ENCODE data around the gene RNU1-1.
"Not testable (repeated sequence)": the region's sequence is repeated elsewhere in the genome, so short reads cannot be mapped to it uniquely, and the experiment has no call there.

RNU1-1 gene

GRCh38 chr1:16534829-16535456 lies 20.9 kb upstream of the RNU1-1 start:
- not testable (repeated sequence) for H3K4me1 Mint-ChIP-seq (ENCODE audit: low read depth); H3K9me3 Mint-ChIP-seq; H3K27ac Mint-ChIP-seq; H3K36me3 Mint-ChIP-seq (ENCODE audit: low read depth)
- Mint-ChIP-seq H3K4me3 (peak overlapping the region; percentile 28), H3K27me3 (ENCODE audit: low read depth) (peaks cover 46% of the 10 kb centered on the region)

- not testable (repeated sequence) for H3K4me3 Mint-ChIP-seq; H3K4me1 Mint-ChIP-seq (ENCODE audit: low read depth); H3K36me3 Mint-ChIP-seq (ENCODE audit: low read depth); H3K9me3 Mint-ChIP-seq; H3K27ac Mint-ChIP-seq
- peaks cover 46% of the 10 kb centered on the region for H3K27me3 Mint-ChIP-seq (ENCODE audit: low read depth)
Observed at GRCh38 chr1:16534239-16534828, 20.2 kb upstream of the RNU1-1 start.

- not testable (repeated sequence) for H3K36me3 Mint-ChIP-seq (ENCODE audit: low read depth); H3K27ac Mint-ChIP-seq; H3K9me3 Mint-ChIP-seq; H3K4me1 Mint-ChIP-seq (ENCODE audit: low read depth); H3K4me3 Mint-ChIP-seq
- peaks cover 52% of the 10 kb centered on the region for H3K27me3 Mint-ChIP-seq (ENCODE audit: low read depth)
Observed at GRCh38 chr1:16532235-16532991, 18.3 kb upstream of the RNU1-1 start.

GRCh38 chr1:16528338-16528737 lies 14.3 kb upstream of the RNU1-1 start:
- H3K4me1 Mint-ChIP-seq (ENCODE audit: low read depth); H3K4me3 Mint-ChIP-seq; H3K27ac Mint-ChIP-seq; H3K36me3 Mint-ChIP-seq (ENCODE audit: low read depth); H3K9me3 Mint-ChIP-seq: not testable (repeated sequence)
- peaks cover 64% of the 10 kb centered on the region for H3K27me3 Mint-ChIP-seq (ENCODE audit: low read depth)

- H3K4me3 Mint-ChIP-seq; H3K9me3 Mint-ChIP-seq; H3K27ac Mint-ChIP-seq; H3K4me1 Mint-ChIP-seq (ENCODE audit: low read depth); H3K36me3 Mint-ChIP-seq (ENCODE audit: low read depth): not testable (repeated sequence)
- H3K27me3 Mint-ChIP-seq (ENCODE audit: low read depth) = peaks cover 71% of the 10 kb centered on the region
Observed at GRCh38 chr1:16525769-16526168, 11.7 kb upstream of the RNU1-1 start.

GRCh38 chr1:16521679-16522078 lies 7.6 kb upstream of the RNU1-1 start:
- H3K27me3 Mint-ChIP-seq (ENCODE audit: low read depth) = peaks cover 89% of the 10 kb centered on the region
- not testable (repeated sequence) for H3K9me3 Mint-ChIP-seq; H3K27ac Mint-ChIP-seq; H3K4me1 Mint-ChIP-seq (ENCODE audit: low read depth); H3K36me3 Mint-ChIP-seq (ENCODE audit: low read depth); H3K4me3 Mint-ChIP-seq

GRCh38 chr1:16521288-16521583 lies 7.2 kb upstream of the RNU1-1 start:
- no peaks in the 10 kb centered on the region for H3K4me1 Mint-ChIP-seq (ENCODE audit: low read depth)
- H3K36me3 Mint-ChIP-seq (ENCODE audit: low read depth) = no peaks in the 10 kb centered on the region
- H3K4me3 Mint-ChIP-seq = no peak overlapping the region
- H3K27ac Mint-ChIP-seq = no peak overlapping the region
- no peaks in the 10 kb centered on the region for H3K9me3 Mint-ChIP-seq
- H3K27me3 Mint-ChIP-seq (ENCODE audit: low read depth) = peaks cover 86% of the 10 kb centered on the region

GRCh38 chr1:16520435-16521287 lies 6.6 kb upstream of the RNU1-1 start:
- not testable (repeated sequence) for H3K4me3 Mint-ChIP-seq; H3K36me3 Mint-ChIP-seq (ENCODE audit: low read depth); H3K9me3 Mint-ChIP-seq; H3K4me1 Mint-ChIP-seq (ENCODE audit: low read depth); H3K27ac Mint-ChIP-seq
- peaks cover 80% of the 10 kb centered on the region for H3K27me3 Mint-ChIP-seq (ENCODE audit: low read depth)

- not testable (repeated sequence) for H3K36me3 Mint-ChIP-seq (ENCODE audit: low read depth); H3K4me3 Mint-ChIP-seq; H3K27ac Mint-ChIP-seq; H3K9me3 Mint-ChIP-seq; H3K4me1 Mint-ChIP-seq (ENCODE audit: low read depth)
- H3K27me3 Mint-ChIP-seq (ENCODE audit: low read depth) = peaks cover 70% of the 10 kb centered on the region
Observed at GRCh38 chr1:16519255-16519951, 5.3 kb upstream of the RNU1-1 start.

- not testable (repeated sequence) for H3K4me1 Mint-ChIP-seq (ENCODE audit: low read depth); H3K4me3 Mint-ChIP-seq; H3K36me3 Mint-ChIP-seq (ENCODE audit: low read depth); H3K9me3 Mint-ChIP-seq; H3K27ac Mint-ChIP-seq
- peaks cover 65% of the 10 kb centered on the region for H3K27me3 Mint-ChIP-seq (ENCODE audit: low read depth)
Observed at GRCh38 chr1:16518913-16519254, 4.8 kb upstream of the RNU1-1 start.

- not testable (repeated sequence) for H3K27ac Mint-ChIP-seq; H3K9me3 Mint-ChIP-seq; H3K4me1 Mint-ChIP-seq (ENCODE audit: low read depth); H3K36me3 Mint-ChIP-seq (ENCODE audit: low read depth); H3K4me3 Mint-ChIP-seq
- peaks cover 47% of the 10 kb centered on the region for H3K27me3 Mint-ChIP-seq (ENCODE audit: low read depth)
Observed at GRCh38 chr1:16516694-16517410, 2.8 kb upstream of the RNU1-1 start.

GRCh38 chr1:16513412-16514106 lies 526 bp downstream of the RNU1-1 start:
- H3K36me3 Mint-ChIP-seq (ENCODE audit: low read depth); H3K4me3 Mint-ChIP-seq; H3K9me3 Mint-ChIP-seq; H3K27ac Mint-ChIP-seq; H3K4me1 Mint-ChIP-seq (ENCODE audit: low read depth): not testable (repeated sequence)
- H3K27me3 Mint-ChIP-seq (ENCODE audit: low read depth) = peaks cover 15% of the 10 kb centered on the region

GRCh38 chr1:16512624-16513411 lies 1.3 kb downstream of the RNU1-1 start:
- H3K9me3 Mint-ChIP-seq; H3K4me1 Mint-ChIP-seq (ENCODE audit: low read depth); H3K27ac Mint-ChIP-seq; H3K4me3 Mint-ChIP-seq; H3K36me3 Mint-ChIP-seq (ENCODE audit: low read depth): not testable (repeated sequence)
- peaks cover 11% of the 10 kb centered on the region for H3K27me3 Mint-ChIP-seq (ENCODE audit: low read depth)
